PC-3 (cell line): ENCODE data around the gene KIF2A. TPM values are rescaled to one million over a fixed set of nuclear protein-coding genes. Genes with fewer than 3 reads are reported as not detected.

Source experiments
- ATAC-seq: fragments of 200-7000 bp; cut with Tn5 transposase; 2 replicates; pipeline ENCODE4 v1.9.1; 2020; ENCODE audit warnings: mild to moderate bottlenecking, moderate library complexity
- BruUV-seq: library from RNA; stranded (reverse); fragments of 400-500 nt; replicated peaks from 2 replicates; lab custom pipeline; 2021; lab: Mats Ljungman, UMichigan
- CTCF ChIA-PET: fragments of 300-600 bp; sonication (Branson Sonifier 250); formaldehyde crosslinking; loops from one replicate; lab custom pipeline; 2022; ENCODE audit warnings: antibody characterized with exemption; lab: Charles Lee
- POLR2A ChIA-PET: fragments of 300-600 bp; sonication (Branson Sonifier 250); formaldehyde crosslinking; loops from one replicate; lab custom pipeline; 2022; ENCODE audit warnings: antibody characterized with exemption; ENCODE audit not compliant: unreplicated experiment; lab: Charles Lee
- DNase-seq: peaks from one replicate; pipeline ENCODE4 v3.0.0-alpha.2; 2015
- H2AFZ ChIP-seq: fragments of 300-600 bp; sonication (generic); 2 replicates; pipeline ENCODE4 v1.6.0; 2016; ENCODE audit warnings: antibody characterized with exemption, low read length
- H3F3A ChIP-seq: fragments of 300-600 bp; sonication (generic); one replicate; pipeline ENCODE4 v1.6.0; 2017; ENCODE audit warnings: antibody characterized with exemption, low read length, control low read depth, mild to moderate bottlenecking; ENCODE audit not compliant: unreplicated experiment
- H3K27ac ChIP-seq: fragments of 300-600 bp; sonication (generic); 2 replicates; pipeline ENCODE4 v1.5.1; 2016; ENCODE audit warnings: mild to moderate bottlenecking, low read length
- H3K27me3 ChIP-seq: fragments of 300-600 bp; sonication (generic); 2 replicates; pipeline ENCODE4 v1.6.1; 2016; ENCODE audit warnings: low read length, mixed read lengths
- H3K36me3 ChIP-seq: fragments of 300-600 bp; sonication (generic); 2 replicates; pipeline ENCODE4 v1.6.1; 2016; ENCODE audit warnings: low read depth, mixed run types, low read length, mixed read lengths
- H3K4me1 ChIP-seq: fragments of 300-600 bp; sonication (generic); 2 replicates; pipeline ENCODE4 v1.5.1; 2016; ENCODE audit warnings: low read length; ENCODE audit not compliant: insufficient read depth
- H3K4me2 ChIP-seq: fragments of 300-600 bp; sonication (generic); 2 replicates; pipeline ENCODE4 v1.6.0; 2016; ENCODE audit warnings: low read length
- H3K4me3 ChIP-seq: fragments of 300-600 bp; sonication (generic); 2 replicates; pipeline ENCODE4 v1.5.1; 2016; ENCODE audit warnings: mild to moderate bottlenecking, low read length, mixed read lengths
- H3K79me2 ChIP-seq: fragments of 300-600 bp; sonication (generic); 2 replicates; pipeline ENCODE4 v1.6.1; 2017; ENCODE audit warnings: low read length, mixed read lengths
- H3K9ac ChIP-seq: fragments of 300-600 bp; sonication (generic); 2 replicates; pipeline ENCODE4 v1.6.0; 2016; ENCODE audit warnings: mild to moderate bottlenecking, low read length
- H3K9me2 ChIP-seq: fragments of 300-600 bp; sonication (generic); replicated peaks from 2 replicates; pipeline ENCODE4 v1.6.1; 2016; ENCODE audit warnings: mixed run types, low read length, mixed read lengths
- H3K9me3 ChIP-seq: fragments of 300-600 bp; sonication (generic); 2 replicates; pipeline ENCODE4 v1.6.1; 2016; ENCODE audit warnings: low read length, mixed read lengths
- H4K20me1 ChIP-seq: fragments of 300-600 bp; sonication (generic); 2 replicates; pipeline ENCODE4 v1.6.1; 2016; ENCODE audit warnings: low read length, mixed read lengths
- EZH2 ChIP-seq: fragments of 300-600 bp; sonication (generic); IDR thresholded peaks from one replicate; pipeline ENCODE4 v1.6.1; 2017; ENCODE audit warnings: antibody characterized with exemption, mild to moderate bottlenecking, low read length; ENCODE audit not compliant: unreplicated experiment
- EZH2phosphoT487 ChIP-seq: fragments of 300-600 bp; sonication (generic); IDR thresholded peaks from 2 replicates; pipeline ENCODE4 v1.6.1; 2018; ENCODE audit warnings: mild to moderate bottlenecking, antibody characterized with exemption, low read length, borderline replicate concordance
- intact Hi-C: fragments of 100-400 bp; cut with micrococcal nuclease; formaldehyde crosslinking; loops from 2 replicates; pipeline ENCODE4 v1.9.0; 2023
- total RNA-seq: library from RNA; depleted of rRNA; stranded (reverse); fragments of >200 nt; gene quantifications from 2 replicates; pipeline ENCODE4 v1.2.3, GENCODE V29; 2014
- TF ChIP-seq, protein P1 (sequence below): fragments of 300-600 bp; sonication (generic); conservative IDR thresholded peaks from 2 replicates; pipeline ENCODE4 v1.5.1; 2017; ENCODE audit warnings: antibody characterized with exemption, low read depth, mild to moderate bottlenecking, low read length

Gene KIF2A
- total RNA-seq, 1 experiment from 2014 or later = 26.4 TPM

DNA sequence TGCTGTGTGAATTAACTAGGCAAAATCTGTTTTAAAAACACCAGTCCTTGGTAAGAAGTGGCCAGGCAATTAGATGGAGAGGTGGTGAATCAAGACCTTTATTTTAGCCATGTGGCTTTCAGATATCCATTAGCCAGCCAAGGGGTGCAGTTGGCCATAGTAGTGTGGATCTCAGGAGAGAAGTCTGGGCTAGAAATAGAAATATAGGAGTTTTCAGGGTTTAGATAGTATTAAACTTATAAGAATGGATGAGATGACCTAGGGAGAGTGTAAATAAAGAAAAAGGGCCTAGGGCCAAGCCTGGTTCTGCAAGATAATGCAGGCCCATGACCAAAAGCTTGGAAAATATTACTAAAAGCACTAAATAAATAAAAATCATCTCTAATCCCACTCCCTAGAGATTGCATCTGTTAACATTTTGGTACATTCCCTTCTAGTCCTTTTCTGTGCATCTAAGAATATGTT is 40.3 kb upstream of the KIF2A start:
- CTCF ChIA-PET = no interaction called here
- no peak for ATAC-seq

DNA sequence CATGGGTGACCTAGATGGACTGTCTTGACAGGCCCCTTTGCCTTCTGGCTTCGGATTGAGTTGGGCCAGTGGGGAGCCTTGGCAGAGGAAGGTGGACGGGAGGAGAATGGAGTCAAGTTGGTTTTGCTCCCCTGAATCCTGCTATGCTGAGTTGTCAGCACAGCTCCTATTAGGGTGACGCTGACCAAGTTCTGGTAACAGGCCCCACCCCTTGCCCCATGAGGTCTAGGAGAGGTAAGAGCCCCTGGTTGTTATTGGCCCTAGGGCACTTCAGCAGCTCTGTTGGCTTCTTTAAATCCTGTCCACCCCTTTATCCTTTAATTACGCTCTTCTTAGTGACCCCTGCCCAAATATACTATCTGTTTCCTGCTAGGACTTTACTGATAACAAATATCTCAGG is 39.4 kb upstream of the KIF2A start:
- ATAC-seq (no peak), DNase-seq (no peak)
- Histone ChIP-seq H3F3A (no peaks in the 10 kb centered on the region), H3K79me2 (no peaks in the 10 kb centered on the region), H3K27ac (no peak overlapping the region), H3K36me3 (no peaks in the 10 kb centered on the region), H3K9ac (no peak overlapping the region), H4K20me1 (no peaks in the 10 kb centered on the region), H3K9me2 (no peaks in the 10 kb centered on the region), H2AFZ (no peak overlapping the region), H3K4me2 (no peak overlapping the region), H3K4me3 (no peak overlapping the region), H3K27me3 (no peaks in the 10 kb centered on the region), H3K9me3 (no peaks in the 10 kb centered on the region), H3K4me1 (peaks cover 18% of the 10 kb centered on the region)
- POLR2A ChIA-PET = no interaction called here
- BruUV-seq = no TSS peak
- no peak for TF ChIP-seq EZH2
- TF ChIP-seq EZH2phosphoT487 = no peak
- TF ChIP-seq, protein P1, sequence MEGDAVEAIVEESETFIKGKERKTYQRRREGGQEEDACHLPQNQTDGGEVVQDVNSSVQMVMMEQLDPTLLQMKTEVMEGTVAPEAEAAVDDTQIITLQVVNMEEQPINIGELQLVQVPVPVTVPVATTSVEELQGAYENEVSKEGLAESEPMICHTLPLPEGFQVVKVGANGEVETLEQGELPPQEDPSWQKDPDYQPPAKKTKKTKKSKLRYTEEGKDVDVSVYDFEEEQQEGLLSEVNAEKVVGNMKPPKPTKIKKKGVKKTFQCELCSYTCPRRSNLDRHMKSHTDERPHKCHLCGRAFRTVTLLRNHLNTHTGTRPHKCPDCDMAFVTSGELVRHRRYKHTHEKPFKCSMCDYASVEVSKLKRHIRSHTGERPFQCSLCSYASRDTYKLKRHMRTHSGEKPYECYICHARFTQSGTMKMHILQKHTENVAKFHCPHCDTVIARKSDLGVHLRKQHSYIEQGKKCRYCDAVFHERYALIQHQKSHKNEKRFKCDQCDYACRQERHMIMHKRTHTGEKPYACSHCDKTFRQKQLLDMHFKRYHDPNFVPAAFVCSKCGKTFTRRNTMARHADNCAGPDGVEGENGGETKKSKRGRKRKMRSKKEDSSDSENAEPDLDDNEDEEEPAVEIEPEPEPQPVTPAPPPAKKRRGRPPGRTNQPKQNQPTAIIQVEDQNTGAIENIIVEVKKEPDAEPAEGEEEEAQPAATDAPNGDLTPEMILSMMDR = no peak
- CTCF ChIA-PET = no interaction called here
- intact Hi-C loops = no loop called here

More for the DNA sequence above, 40.3 kb upstream of the KIF2A start:
- Histone ChIP-seq H3K9me3 (no peaks in the 10 kb centered on the region), H3K36me3 (no peaks in the 10 kb centered on the region), H3K27me3 (no peaks in the 10 kb centered on the region), H3K9ac (no peak overlapping the region), H3K4me3 (no peak overlapping the region), H3K4me1 (peaks cover 18% of the 10 kb centered on the region), H2AFZ (no peak overlapping the region), H3K4me2 (no peak overlapping the region), H3K79me2 (no peaks in the 10 kb centered on the region), H3K27ac (no peak overlapping the region), H4K20me1 (no peaks in the 10 kb centered on the region), H3K9me2 (no peaks in the 10 kb centered on the region), H3F3A (no peaks in the 10 kb centered on the region)
- intact Hi-C loops = no loop called here
- no TSS peak for BruUV-seq
- no peak for DNase-seq
- TF ChIP-seq, protein P1 = no peak
- TF ChIP-seq EZH2phosphoT487 (no peak), EZH2 (no peak)
- POLR2A ChIA-PET = no interaction called here

DNA sequence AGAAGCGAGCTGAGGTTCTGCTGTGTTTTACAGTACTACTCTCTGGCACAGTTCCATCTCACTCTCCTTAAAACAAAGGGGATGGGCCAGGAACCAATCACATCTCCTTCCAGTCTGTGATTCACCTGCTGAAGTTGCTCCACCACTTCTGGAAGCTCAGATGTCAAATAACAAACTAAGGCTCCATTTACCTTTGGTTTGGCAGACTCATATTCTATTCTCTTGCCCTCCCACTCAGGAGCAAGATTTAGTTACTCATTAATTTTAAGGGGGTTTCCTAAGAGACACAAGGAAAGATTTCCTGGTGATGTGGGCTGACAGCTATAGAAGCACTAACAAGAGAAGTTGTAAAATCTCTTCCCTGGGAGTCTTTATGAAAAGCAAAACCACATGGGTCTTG is 37.8 kb upstream of the KIF2A start:
- Histone ChIP-seq H3K79me2 (no peaks in the 10 kb centered on the region), H3F3A (no peaks in the 10 kb centered on the region), H3K36me3 (no peaks in the 10 kb centered on the region), H3K4me3 (no peak overlapping the region), H3K9me2 (no peaks in the 10 kb centered on the region), H3K4me1 (peaks cover 18% of the 10 kb centered on the region), H3K27ac (peak overlapping the region; percentile 76), H3K9me3 (no peaks in the 10 kb centered on the region), H3K4me2 (peak overlapping the region; percentile 66), H2AFZ (no peak overlapping the region), H3K27me3 (no peaks in the 10 kb centered on the region), H3K9ac (no peak overlapping the region), H4K20me1 (no peaks in the 10 kb centered on the region)
- intact Hi-C loops = no loop called here
- ChIA-PET CTCF (interaction anchor here (0.6 kb wide), 1 partner anchor 43 kb away, joined by 3 read pairs; no protein-coding TSS in a partner anchor), POLR2A (no interaction called here)
- ATAC-seq (peak; percentile 96), DNase-seq (peak; percentile 94)
- TF ChIP-seq EZH2 (no peak), EZH2phosphoT487 (no peak)
- TF ChIP-seq, protein P1 = no peak
- no TSS peak for BruUV-seq
